Measurements from ENCODE around the gene SIDT1.

GRCh38 chr3:113499081-113499480, 33.3 kb upstream of the SIDT1 start:
- TF ChIP-seq POLR2AphosphoS5 (IDR thresholded peaks at IDR 0.05; ENCODE audit: low read depth, low read length) (no peak), POLR2A (IDR thresholded peaks at IDR 0.05; ENCODE audit: low read depth, low read length) (no peak), TAF1 (IDR thresholded peaks at IDR 0.05; ENCODE audit: borderline replicate concordance, low read depth, low read length) (no peak)
